ENCODE measurements around the gene ARHGEF18.

DNA sequence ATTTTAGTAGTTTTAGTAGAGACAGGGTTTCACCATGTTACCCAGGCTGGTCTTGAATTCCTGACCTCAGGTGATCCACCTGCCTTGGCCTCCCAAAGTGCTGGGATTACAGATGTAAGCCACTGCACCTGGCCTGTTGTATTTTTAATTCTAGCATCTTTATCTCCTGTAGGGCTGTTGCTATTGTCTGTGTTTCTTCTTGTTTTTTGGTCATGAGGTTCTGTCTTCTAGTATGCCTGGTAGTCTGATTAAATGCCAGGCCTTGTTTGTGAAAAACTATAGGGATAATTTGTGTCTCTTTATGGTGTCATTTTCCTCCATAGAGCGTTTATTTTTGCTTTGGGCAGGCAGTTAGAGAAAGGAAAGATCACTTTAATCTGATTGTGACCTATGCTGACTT is 3.1 kb downstream of the ARHGEF18 start:
- TF ChIP-seq POLR2A (IDR thresholded peaks at IDR 0.05) (no peak), EP300 (IDR thresholded peaks at IDR 0.05) (no peak)
- TF ChIP-seq, protein P1, sequence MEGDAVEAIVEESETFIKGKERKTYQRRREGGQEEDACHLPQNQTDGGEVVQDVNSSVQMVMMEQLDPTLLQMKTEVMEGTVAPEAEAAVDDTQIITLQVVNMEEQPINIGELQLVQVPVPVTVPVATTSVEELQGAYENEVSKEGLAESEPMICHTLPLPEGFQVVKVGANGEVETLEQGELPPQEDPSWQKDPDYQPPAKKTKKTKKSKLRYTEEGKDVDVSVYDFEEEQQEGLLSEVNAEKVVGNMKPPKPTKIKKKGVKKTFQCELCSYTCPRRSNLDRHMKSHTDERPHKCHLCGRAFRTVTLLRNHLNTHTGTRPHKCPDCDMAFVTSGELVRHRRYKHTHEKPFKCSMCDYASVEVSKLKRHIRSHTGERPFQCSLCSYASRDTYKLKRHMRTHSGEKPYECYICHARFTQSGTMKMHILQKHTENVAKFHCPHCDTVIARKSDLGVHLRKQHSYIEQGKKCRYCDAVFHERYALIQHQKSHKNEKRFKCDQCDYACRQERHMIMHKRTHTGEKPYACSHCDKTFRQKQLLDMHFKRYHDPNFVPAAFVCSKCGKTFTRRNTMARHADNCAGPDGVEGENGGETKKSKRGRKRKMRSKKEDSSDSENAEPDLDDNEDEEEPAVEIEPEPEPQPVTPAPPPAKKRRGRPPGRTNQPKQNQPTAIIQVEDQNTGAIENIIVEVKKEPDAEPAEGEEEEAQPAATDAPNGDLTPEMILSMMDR (IDR thresholded peaks at IDR 0.05), result no peak
